ENCODE results near the gene ZFYVE27. TPM values are rescaled to one million over a fixed set of nuclear protein-coding genes. Genes with fewer than 3 reads are reported as not detected.

Gene ZFYVE27
- total RNA-seq, 2 experiments from 2014 or later, result 24.0 to 33.0 TPM

DNA sequence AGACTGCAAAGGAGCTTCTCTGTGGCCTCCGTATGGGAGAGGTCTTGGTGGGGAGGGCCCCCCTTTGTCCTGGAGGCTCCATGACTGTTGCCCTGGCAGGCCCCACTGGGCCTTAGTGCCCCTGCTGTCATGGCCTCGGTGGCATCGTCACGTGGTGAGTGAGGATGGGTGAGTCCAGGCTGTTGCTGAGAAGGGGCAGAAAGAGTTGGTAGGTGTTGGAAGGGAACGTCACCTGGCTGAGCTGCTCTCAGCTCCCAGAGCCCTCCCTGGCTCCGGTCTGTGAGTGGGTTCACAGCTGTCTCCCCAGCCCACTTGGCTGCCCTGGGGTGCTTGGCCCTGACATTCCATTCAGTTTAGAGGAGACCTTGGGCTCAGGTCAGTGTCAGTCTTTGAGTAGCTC, 18.8 kb downstream of the ZFYVE27 start:
- Histone ChIP-seq H3K79me2 (ENCODE audit: insufficient read depth, low read depth, low read length) (no peaks in the 10 kb centered on the region), H3K36me3 (ENCODE audit: insufficient read depth, low read length) (peaks cover 82% of the 10 kb centered on the region), H3K4me1 (ENCODE audit: insufficient read depth, low read length, poor library complexity, severe bottlenecking) (no peaks in the 10 kb centered on the region), H2AFZ (ENCODE audit: low read length) (no peak overlapping the region), H3K9me2 (ENCODE audit: insufficient read depth, low read length) (no peaks in the 10 kb centered on the region), H4K20me1 (ENCODE audit: insufficient read depth, low read length) (no peaks in the 10 kb centered on the region), H3K4me2 (ENCODE audit: low read length) (no peak overlapping the region), H3K4me3 (ENCODE audit: low read depth, low read length, poor library complexity, severe bottlenecking) (no peak overlapping the region), H3K27ac (ENCODE audit: low read depth, low read length, poor library complexity, severe bottlenecking) (no peak overlapping the region), H3K9me3 (ENCODE audit: low read length) (no peaks in the 10 kb centered on the region)
- ChIA-PET CTCF (ENCODE audit: unreplicated experiment) (interaction anchor here (0.6 kb wide), 1 partner anchor 1533 kb away, joined by 3 read pairs; no protein-coding TSS in a partner anchor), POLR2A (interaction anchor here (1.4 kb wide), 1 partner anchor 9 kb away, joined by 4 read pairs; no protein-coding TSS in a partner anchor)
- intact Hi-C loops (cut with micrococcal nuclease; ENCODE audit: unreplicated experiment), result no loop called here
- TF ChIP-seq, protein P1, sequence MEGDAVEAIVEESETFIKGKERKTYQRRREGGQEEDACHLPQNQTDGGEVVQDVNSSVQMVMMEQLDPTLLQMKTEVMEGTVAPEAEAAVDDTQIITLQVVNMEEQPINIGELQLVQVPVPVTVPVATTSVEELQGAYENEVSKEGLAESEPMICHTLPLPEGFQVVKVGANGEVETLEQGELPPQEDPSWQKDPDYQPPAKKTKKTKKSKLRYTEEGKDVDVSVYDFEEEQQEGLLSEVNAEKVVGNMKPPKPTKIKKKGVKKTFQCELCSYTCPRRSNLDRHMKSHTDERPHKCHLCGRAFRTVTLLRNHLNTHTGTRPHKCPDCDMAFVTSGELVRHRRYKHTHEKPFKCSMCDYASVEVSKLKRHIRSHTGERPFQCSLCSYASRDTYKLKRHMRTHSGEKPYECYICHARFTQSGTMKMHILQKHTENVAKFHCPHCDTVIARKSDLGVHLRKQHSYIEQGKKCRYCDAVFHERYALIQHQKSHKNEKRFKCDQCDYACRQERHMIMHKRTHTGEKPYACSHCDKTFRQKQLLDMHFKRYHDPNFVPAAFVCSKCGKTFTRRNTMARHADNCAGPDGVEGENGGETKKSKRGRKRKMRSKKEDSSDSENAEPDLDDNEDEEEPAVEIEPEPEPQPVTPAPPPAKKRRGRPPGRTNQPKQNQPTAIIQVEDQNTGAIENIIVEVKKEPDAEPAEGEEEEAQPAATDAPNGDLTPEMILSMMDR (conservative IDR thresholded peaks at IDR 0.05; ENCODE audit: low read length), result no peak
- no peak for TF ChIP-seq EZH2phosphoT487 (IDR thresholded peaks at IDR 0.05; ENCODE audit: borderline replicate concordance, low read depth, low read length)
- no peak for DNase-seq (ENCODE audit: low spot score)
- no TSS peak for BruUV-seq (replicated peaks)

DNA sequence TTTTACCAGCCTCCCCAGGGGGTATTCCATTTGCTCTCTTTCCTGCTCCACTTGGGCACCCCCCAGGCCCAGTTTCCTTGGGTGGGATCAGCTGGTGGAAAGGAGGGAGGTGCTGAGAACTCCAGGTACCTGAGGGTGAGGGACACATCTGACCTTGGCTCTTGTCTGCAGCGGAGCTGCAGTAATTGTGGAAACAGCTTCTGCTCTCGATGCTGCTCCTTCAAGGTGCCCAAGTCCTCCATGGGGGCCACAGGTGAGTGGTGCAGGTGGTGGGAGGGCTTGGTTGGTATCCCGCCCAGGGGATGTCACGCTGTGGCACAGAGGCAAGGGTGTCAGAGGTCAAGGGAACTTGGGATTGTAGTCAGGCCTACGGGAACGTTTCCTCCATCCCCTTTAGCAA, 20.5 kb downstream of the ZFYVE27 start:
- ChIA-PET POLR2A (no interaction called here), CTCF (ENCODE audit: unreplicated experiment) (no interaction called here)
- Histone ChIP-seq H3K9me3 (ENCODE audit: low read length) (no peaks in the 10 kb centered on the region), H2AFZ (ENCODE audit: low read length) (no peak overlapping the region), H3K9me2 (ENCODE audit: insufficient read depth, low read length) (no peaks in the 10 kb centered on the region), H3K36me3 (ENCODE audit: insufficient read depth, low read length) (peaks cover 66% of the 10 kb centered on the region), H4K20me1 (ENCODE audit: insufficient read depth, low read length) (no peaks in the 10 kb centered on the region), H3K79me2 (ENCODE audit: insufficient read depth, low read depth, low read length) (no peaks in the 10 kb centered on the region), H3K4me2 (ENCODE audit: low read length) (no peak overlapping the region), H3K4me1 (ENCODE audit: insufficient read depth, low read length, poor library complexity, severe bottlenecking) (no peaks in the 10 kb centered on the region), H3K27ac (ENCODE audit: low read depth, low read length, poor library complexity, severe bottlenecking) (no peak overlapping the region), H3K4me3 (ENCODE audit: low read depth, low read length, poor library complexity, severe bottlenecking) (no peak overlapping the region)
- no peak for DNase-seq (ENCODE audit: low spot score)
- TF ChIP-seq, protein P1 (conservative IDR thresholded peaks at IDR 0.05; ENCODE audit: low read length), result no peak
- BruUV-seq (replicated peaks), result no TSS peak
- intact Hi-C loops (cut with micrococcal nuclease; ENCODE audit: unreplicated experiment), result no loop called here

DNA sequence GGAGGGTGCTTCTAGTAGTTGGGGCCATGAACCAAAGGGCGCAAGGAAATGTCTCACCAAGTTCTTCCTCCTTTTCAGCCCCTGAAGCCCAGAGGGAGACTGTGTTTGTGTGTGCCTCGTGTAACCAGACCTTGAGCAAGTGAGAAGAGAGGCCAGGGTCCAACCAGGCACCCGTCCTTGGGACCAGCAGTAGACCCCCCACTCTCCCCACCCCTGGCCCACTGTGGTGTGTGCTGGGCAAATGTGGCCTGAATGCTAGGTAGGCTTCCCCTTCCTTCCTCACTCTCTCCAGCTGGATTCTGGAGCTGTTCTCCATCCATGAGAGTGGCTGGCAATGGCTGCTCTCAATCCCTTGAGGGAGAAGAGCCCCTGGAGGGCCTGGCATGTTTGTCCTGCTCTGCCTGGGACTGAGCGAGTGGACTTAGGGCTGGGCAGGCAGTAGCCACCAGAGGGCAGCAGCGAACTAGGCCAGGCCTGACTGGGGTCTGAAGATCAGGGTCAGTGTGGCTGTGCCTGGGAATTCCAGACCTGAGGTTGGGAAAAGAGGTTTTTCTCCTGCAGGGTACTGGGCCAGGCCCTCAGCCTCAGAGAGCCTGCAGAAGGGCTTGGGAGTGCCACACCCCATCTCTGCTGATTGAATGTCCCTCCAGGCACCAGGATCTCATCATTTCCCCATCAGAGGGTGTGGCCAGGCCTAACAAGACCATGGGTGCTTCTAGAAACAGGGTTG, 22.4 kb downstream of the ZFYVE27 start:
- Histone ChIP-seq H3K4me2 (ENCODE audit: low read length) (no peak overlapping the region), H4K20me1 (ENCODE audit: insufficient read depth, low read length) (no peaks in the 10 kb centered on the region), H3K9me2 (ENCODE audit: insufficient read depth, low read length) (no peaks in the 10 kb centered on the region), H3K4me1 (ENCODE audit: insufficient read depth, low read length, poor library complexity, severe bottlenecking) (peaks cover 16% of the 10 kb centered on the region), H3K27ac (ENCODE audit: low read depth, low read length, poor library complexity, severe bottlenecking) (no peak overlapping the region), H3K36me3 (ENCODE audit: insufficient read depth, low read length) (peaks cover 48% of the 10 kb centered on the region), H3K79me2 (ENCODE audit: insufficient read depth, low read depth, low read length) (no peaks in the 10 kb centered on the region), H3K9me3 (ENCODE audit: low read length) (no peaks in the 10 kb centered on the region), H3K4me3 (ENCODE audit: low read depth, low read length, poor library complexity, severe bottlenecking) (no peak overlapping the region), H2AFZ (ENCODE audit: low read length) (no peak overlapping the region)
- ChIA-PET CTCF (ENCODE audit: unreplicated experiment) (no interaction called here), POLR2A (no interaction called here)
- no peak for TF ChIP-seq EZH2phosphoT487 (IDR thresholded peaks at IDR 0.05; ENCODE audit: borderline replicate concordance, low read depth, low read length)
- TF ChIP-seq, protein P1 (conservative IDR thresholded peaks at IDR 0.05; ENCODE audit: low read length), result peak; percentile 84
- intact Hi-C loops (cut with micrococcal nuclease; ENCODE audit: unreplicated experiment), result loop anchor here (1.0 kb wide), 1 partner anchor 110 kb away; no protein-coding TSS in a partner anchor
- DNase-seq (ENCODE audit: low spot score), result peak; percentile 54
- TSS peak; percentile 40 for BruUV-seq (replicated peaks)

All from OCI-LY7 (cell line).